Epithelial cell of proximal tubule (primary cell): ENCODE measurements around the gene NFKB1. TPM values are rescaled to one million over a fixed set of nuclear protein-coding genes. Genes with fewer than 3 reads are reported as not detected.

Source experiments
- DNase-seq: peaks from one replicate; pipeline ENCODE4 v3.0.0-alpha.2; 2011; ENCODE audit warnings: low read depth
- H3K4me3 ChIP-seq: 2 replicates; pipeline ENCODE4 v1.5.1; 2011; ENCODE audit warnings: low read depth, mild to moderate bottlenecking, low read length
- CTCF ChIP-seq: conservative IDR thresholded peaks from 2 replicates; pipeline ENCODE4 v1.5.1; 2012; ENCODE audit warnings: low read depth, mild to moderate bottlenecking, low read length
- total RNA-seq: library from RNA; depleted of rRNA; stranded (reverse); fragments of >200 nt; gene quantifications from 2 replicates; pipeline ENCODE4 v1.2.3, GENCODE V29; 2015

The NFKB1 gene
- total RNA-seq, 1 donor from 2014 or later, result 26.2 TPM

- H3K4me3 ChIP-seq, result no peak overlapping the region
- no peak for DNase-seq
- no peak for TF ChIP-seq CTCF
Measured at GRCh38 chr4:102537269-102537668, 36.1 kb downstream of the NFKB1 start.

- no peak for TF ChIP-seq CTCF
- H3K4me3 ChIP-seq, result no peak overlapping the region
- no peak for DNase-seq
Measured at GRCh38 chr4:102541697-102542096, 40.5 kb downstream of the NFKB1 start.

- no peak for TF ChIP-seq CTCF
- no peak for DNase-seq
- no peak overlapping the region for H3K4me3 ChIP-seq
Measured at GRCh38 chr4:102543030-102543928, 42.1 kb downstream of the NFKB1 start.

GRCh38 chr4:102546635-102547034, 45.5 kb downstream of the NFKB1 start:
- H3K4me3 ChIP-seq, result no peak overlapping the region
- no peak for DNase-seq
- no peak for TF ChIP-seq CTCF

GRCh38 chr4:102547973-102548372, 46.8 kb downstream of the NFKB1 start:
- no peak overlapping the region for H3K4me3 ChIP-seq
- TF ChIP-seq CTCF, result no peak
- DNase-seq, result no peak

- TF ChIP-seq CTCF, result no peak
- no peak for DNase-seq
- H3K4me3 ChIP-seq, result no peak overlapping the region
Measured at GRCh38 chr4:102551958-102552565, 50.9 kb downstream of the NFKB1 start.
